ENCODE measurements around the gene SPTBN5. TPM values are rescaled to one million over a fixed set of nuclear protein-coding genes. Genes with fewer than 3 reads are reported as not detected.

Gene SPTBN5
- total RNA-seq, 2 experiments from 2014 or later, result 0.16 to 0.21 TPM

DNA sequence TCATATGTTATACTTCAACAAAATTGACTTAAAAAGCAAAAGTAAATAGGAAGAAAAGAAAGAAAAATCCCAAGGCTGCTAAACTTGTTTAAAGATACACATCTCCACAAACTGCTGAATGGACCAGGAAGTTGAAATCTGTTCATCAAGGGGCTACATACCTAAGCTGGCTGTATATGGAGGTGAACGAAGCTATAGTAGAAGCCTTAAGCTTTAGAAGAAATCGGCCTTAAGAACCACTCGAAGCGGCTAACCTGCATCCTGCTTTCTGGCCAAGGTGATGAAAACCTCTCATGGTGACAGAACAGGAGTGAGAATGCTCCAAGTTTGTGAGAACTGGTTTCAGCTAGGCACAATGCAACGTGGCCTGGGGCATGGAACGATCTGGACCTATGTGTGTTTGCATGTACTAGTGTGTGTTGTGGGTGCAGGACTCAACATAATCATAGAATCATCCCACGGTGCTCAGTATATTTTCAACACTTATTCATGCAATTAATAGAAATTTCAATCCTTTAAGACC, 31.3 kb upstream of the SPTBN5 start:
- no peak overlapping the region for H3K4me3 Mint-ChIP-seq
- H3K4me1 Mint-ChIP-seq (ENCODE audit: low read depth), result peaks cover 24% of the 10 kb centered on the region
- H3K27ac Mint-ChIP-seq, result no peak overlapping the region
- no peak for ATAC-seq
- no peaks in the 10 kb centered on the region for H3K27me3 Mint-ChIP-seq (ENCODE audit: low read depth)
- H3K9me3 Mint-ChIP-seq (ENCODE audit: insufficient read depth), result no peaks in the 10 kb centered on the region
- CTCF ChIA-PET, result interaction anchor here (0.7 to 1.7 kb wide), 4 partner anchors 10 to 229 kb away, joined by 3 to 6 read pairs (median 3); no protein-coding TSS in a partner anchor
- H3K36me3 Mint-ChIP-seq (ENCODE audit: low read depth), result peaks cover 2% of the 10 kb centered on the region
- no peak for DNase-seq
- POLR2A ChIA-PET, result no interaction called here

DNA sequence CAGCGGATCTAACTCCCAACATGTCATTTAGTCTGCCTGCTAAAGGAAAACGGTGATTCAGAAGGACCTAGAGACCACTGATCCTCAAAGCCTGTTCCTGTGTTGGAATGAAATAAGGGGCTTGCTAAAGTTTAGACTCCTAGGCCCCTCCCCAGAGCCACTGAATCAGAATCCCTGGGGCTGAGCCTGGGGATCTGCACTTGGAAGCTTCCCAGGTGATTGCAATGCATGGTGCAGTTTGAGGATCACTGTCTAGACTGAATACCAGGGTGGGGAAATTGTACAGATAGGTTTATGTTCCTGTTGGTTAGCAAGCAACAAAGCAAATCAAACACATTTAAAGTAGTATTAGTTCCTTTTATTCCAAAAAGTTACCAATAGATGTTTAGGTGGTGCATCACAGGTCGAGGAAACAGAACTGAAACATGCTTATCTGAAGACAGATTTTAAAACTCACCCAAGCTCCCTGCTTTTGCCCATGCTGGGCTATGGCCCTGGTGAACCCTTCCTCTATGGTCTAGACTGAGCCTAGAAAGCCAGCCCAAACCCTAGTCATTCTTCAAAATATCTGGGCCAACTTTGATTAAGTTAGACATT, 29.6 kb upstream of the SPTBN5 start:
- no peak overlapping the region for H3K27ac Mint-ChIP-seq
- no peak overlapping the region for H3K4me3 Mint-ChIP-seq
- no peaks in the 10 kb centered on the region for H3K27me3 Mint-ChIP-seq (ENCODE audit: low read depth)
- ATAC-seq (no peak), DNase-seq (no peak)
- POLR2A ChIA-PET, result interaction anchor here (0.7 kb wide), 1 partner anchor 21 kb away, joined by 3 read pairs; no protein-coding TSS in a partner anchor
- H3K36me3 Mint-ChIP-seq (ENCODE audit: low read depth), result peaks cover 2% of the 10 kb centered on the region
- CTCF ChIA-PET, result interaction anchor here (0.7 to 2.4 kb wide), 2 partner anchors 19 to 49 kb away, joined by 3 to 9 read pairs; partner anchors contain the start of gene EHD4
- peaks cover 22% of the 10 kb centered on the region for H3K4me1 Mint-ChIP-seq (ENCODE audit: low read depth)
- H3K9me3 Mint-ChIP-seq (ENCODE audit: insufficient read depth), result no peaks in the 10 kb centered on the region

DNA sequence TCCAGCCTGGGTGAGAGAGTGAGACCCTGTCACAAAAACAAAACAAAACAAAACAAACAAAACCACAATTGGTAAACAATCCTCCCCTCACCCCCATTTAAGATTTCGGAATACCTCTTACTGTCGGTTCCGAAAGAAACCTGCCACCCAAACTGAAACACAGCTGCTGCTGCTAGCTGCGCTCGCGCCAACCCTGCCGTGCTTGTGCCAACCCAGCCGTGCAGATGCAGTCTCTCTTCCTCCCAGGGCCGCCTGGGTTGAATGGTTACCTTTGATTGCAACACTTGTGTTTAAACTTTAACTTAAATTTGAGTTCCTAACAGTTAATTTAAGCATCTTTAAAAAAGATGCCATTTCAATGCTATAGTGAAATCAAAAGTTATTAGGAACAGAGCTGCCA, 28.5 kb upstream of the SPTBN5 start:
- POLR2A ChIA-PET, result no interaction called here
- no peaks in the 10 kb centered on the region for H3K27me3 Mint-ChIP-seq (ENCODE audit: low read depth)
- no peak overlapping the region for H3K27ac Mint-ChIP-seq
- ATAC-seq, result no peak
- no peak overlapping the region for H3K4me3 Mint-ChIP-seq
- no peaks in the 10 kb centered on the region for H3K9me3 Mint-ChIP-seq (ENCODE audit: insufficient read depth)
- H3K36me3 Mint-ChIP-seq (ENCODE audit: low read depth), result peaks cover 4% of the 10 kb centered on the region
- DNase-seq, result no peak
- peaks cover 26% of the 10 kb centered on the region for H3K4me1 Mint-ChIP-seq (ENCODE audit: low read depth)
- CTCF ChIA-PET, result interaction anchor here (1.0 to 2.4 kb wide), 4 partner anchors 15 to 148 kb away, joined by 3 to 9 read pairs (median 4); partner anchors contain the start of gene MAPKBP1

DNA sequence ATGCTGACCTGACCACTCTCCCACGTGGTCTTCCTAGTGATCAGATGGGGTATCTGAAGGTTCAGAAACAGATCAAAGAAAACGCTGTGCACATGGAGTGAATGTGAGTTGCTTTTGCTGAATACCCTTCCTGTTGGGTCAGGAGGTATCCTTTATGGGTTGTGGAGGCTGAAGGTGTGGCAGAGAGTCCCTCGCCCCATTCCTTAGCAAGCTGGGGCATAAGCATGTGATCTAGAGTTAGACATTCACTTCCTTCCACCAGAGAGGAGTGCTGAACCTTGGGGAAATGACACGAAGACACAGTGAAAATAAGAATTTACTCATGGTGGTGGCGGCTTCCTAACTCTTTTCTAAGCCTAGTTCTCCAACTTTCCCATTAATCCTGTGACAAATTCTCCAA, 27.8 kb upstream of the SPTBN5 start:
- CTCF ChIA-PET, result interaction anchor here (1.0 to 2.4 kb wide), 3 partner anchors 17 to 148 kb away, joined by 3 to 9 read pairs (median 5); partner anchors contain the start of gene MAPKBP1
- H3K4me1 Mint-ChIP-seq (ENCODE audit: low read depth), result peaks cover 23% of the 10 kb centered on the region
- no peak for ATAC-seq
- no peaks in the 10 kb centered on the region for H3K27me3 Mint-ChIP-seq (ENCODE audit: low read depth)
- H3K36me3 Mint-ChIP-seq (ENCODE audit: low read depth), result peaks cover 4% of the 10 kb centered on the region
- POLR2A ChIA-PET, result no interaction called here
- no peaks in the 10 kb centered on the region for H3K9me3 Mint-ChIP-seq (ENCODE audit: insufficient read depth)
- no peak overlapping the region for H3K27ac Mint-ChIP-seq
- no peak overlapping the region for H3K4me3 Mint-ChIP-seq
- DNase-seq, result no peak

DNA sequence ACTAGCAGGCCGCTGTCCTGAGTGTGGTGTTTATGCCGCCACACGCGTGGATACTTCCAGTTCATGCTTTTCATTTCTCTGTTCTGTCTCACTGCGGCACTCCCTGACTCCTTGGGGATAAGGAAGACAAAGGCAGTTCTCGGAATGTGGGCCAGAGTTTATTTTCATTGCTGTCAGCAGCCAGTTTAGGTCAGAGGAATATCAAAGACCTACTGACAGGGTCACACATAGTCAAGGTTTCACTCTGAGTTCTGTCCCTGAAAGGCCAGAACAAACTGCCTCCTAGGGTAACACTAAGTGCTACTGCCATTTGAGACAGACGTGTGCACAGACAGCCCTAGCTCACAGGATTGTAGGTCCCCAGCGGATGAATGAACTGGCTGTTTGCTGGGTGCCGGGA, 27.3 kb upstream of the SPTBN5 start:
- DNase-seq (no peak), ATAC-seq (no peak)
- H3K4me3 Mint-ChIP-seq, result no peak overlapping the region
- peaks cover 23% of the 10 kb centered on the region for H3K4me1 Mint-ChIP-seq (ENCODE audit: low read depth)
- ChIA-PET CTCF (interaction anchor here (0.9 kb wide), 1 partner anchor 16 kb away, joined by 3 read pairs; no protein-coding TSS in a partner anchor), POLR2A (no interaction called here)
- H3K36me3 Mint-ChIP-seq (ENCODE audit: low read depth), result peaks cover 4% of the 10 kb centered on the region
- no peak overlapping the region for H3K27ac Mint-ChIP-seq
- no peaks in the 10 kb centered on the region for H3K9me3 Mint-ChIP-seq (ENCODE audit: insufficient read depth)
- no peaks in the 10 kb centered on the region for H3K27me3 Mint-ChIP-seq (ENCODE audit: low read depth)

DNA sequence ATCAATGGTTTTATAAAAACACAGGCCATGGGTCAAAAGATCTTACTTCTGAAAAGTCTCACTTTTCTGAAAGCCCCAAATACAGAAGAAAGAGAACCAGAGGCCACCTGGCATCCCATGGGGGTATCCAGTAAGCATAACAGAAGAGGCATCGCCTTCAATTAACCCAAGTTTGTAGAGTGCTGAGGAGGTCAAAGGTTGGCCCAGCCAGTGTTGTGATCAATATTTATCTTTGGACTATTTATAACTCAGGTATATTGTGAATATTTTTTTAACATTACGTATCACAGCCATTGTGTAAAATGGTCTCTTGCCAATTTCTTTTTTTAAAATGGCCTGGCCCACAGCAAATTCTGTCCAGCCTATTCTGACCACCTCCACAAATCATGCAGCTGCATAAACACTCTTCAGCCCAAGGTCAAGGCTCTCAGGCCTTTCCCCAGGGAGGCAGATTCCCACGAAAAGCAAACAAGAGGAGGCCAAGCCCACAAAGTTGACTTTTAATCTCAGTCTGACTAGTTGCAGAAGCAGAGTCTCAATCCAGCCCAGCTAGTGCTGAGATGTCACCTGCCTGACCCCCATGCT, 26.2 kb upstream of the SPTBN5 start:
- H3K36me3 Mint-ChIP-seq (ENCODE audit: low read depth), result peaks cover 4% of the 10 kb centered on the region
- H3K4me1 Mint-ChIP-seq (ENCODE audit: low read depth), result peaks cover 25% of the 10 kb centered on the region
- no peaks in the 10 kb centered on the region for H3K27me3 Mint-ChIP-seq (ENCODE audit: low read depth)
- no peak for ATAC-seq
- ChIA-PET POLR2A (no interaction called here), CTCF (interaction anchor here (0.9 kb wide), 1 partner anchor 15 kb away, joined by 3 read pairs; no protein-coding TSS in a partner anchor)
- H3K27ac Mint-ChIP-seq, result no peak overlapping the region
- DNase-seq, result no peak
- H3K4me3 Mint-ChIP-seq, result no peak overlapping the region
- no peaks in the 10 kb centered on the region for H3K9me3 Mint-ChIP-seq (ENCODE audit: insufficient read depth)

DNA sequence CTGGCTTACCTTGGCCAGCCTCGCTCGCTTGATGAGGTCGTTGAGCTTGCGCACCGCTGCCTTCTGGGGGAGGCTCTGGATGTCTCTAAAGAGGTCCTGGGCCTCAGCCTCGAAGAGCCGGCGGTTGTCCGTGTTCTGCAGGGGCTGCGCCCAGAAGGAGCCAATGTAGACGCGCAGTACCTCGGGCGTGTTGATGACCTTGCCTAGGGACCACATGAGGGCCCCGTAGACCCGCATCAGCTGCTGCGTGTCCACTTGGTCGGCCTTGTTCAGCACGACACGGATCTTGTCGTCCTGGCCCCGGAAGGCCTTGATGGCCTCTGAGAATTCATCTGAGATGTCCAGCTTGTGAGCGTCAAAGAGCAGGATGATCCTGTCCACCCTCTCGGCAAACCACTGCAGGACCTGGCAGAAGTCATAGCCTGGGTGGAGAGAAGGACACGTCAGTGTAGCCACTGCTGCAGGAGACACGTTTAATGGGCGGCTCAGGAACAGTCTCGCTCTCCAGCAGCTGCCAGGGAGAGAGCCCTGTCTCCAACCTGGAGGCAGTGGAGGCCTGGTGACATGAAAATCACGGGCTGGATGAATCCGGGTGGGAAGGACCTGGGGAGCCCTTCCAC, 25.5 kb upstream of the SPTBN5 start:
- no peaks in the 10 kb centered on the region for H3K27me3 Mint-ChIP-seq (ENCODE audit: low read depth)
- POLR2A ChIA-PET, result no interaction called here
- no peak overlapping the region for H3K4me3 Mint-ChIP-seq

DNA sequence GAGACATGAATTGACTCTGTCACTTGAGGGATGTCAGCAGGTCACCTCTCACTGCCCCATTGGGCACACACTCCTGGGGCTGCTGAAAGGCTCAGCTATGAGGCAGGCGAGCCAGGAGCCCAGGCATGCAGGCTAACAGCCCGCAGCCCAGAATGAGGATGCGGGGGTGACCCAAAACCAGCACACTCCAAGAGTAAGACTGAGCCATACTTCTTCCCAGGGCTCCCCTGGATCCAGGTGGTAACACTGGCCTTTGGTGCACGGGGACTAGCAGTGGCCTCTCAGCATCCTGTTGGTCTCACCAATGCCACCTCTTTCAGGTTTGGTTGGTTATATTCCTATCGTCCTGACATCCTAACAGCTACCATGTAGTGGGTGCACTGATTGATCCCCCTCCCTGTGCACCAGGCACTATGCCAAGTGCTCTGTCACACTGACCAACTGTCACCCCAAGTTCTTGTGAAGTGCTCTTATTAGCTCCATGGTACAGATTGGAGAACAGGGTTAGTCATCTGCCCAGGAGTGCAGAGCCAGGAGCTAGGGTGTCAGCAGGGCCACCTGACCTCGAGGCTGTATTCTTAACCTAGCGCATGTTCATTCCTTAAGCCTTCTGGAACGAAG, 24.8 kb upstream of the SPTBN5 start:
- peaks cover 21% of the 10 kb centered on the region for H3K4me1 Mint-ChIP-seq (ENCODE audit: low read depth)
- H3K27ac Mint-ChIP-seq, result no peak overlapping the region
- ATAC-seq (no peak), DNase-seq (no peak)
- peaks cover 4% of the 10 kb centered on the region for H3K36me3 Mint-ChIP-seq (ENCODE audit: low read depth)
- H3K4me3 Mint-ChIP-seq, result no peak overlapping the region
- no peaks in the 10 kb centered on the region for H3K27me3 Mint-ChIP-seq (ENCODE audit: low read depth)
- CTCF ChIA-PET, result no interaction called here
- POLR2A ChIA-PET, result no interaction called here
- no peaks in the 10 kb centered on the region for H3K9me3 Mint-ChIP-seq (ENCODE audit: insufficient read depth)

More for the DNA sequence above, 25.5 kb upstream of the SPTBN5 start:
- no peak overlapping the region for H3K27ac Mint-ChIP-seq
- peaks cover 24% of the 10 kb centered on the region for H3K4me1 Mint-ChIP-seq (ENCODE audit: low read depth)
- H3K9me3 Mint-ChIP-seq (ENCODE audit: insufficient read depth), result no peaks in the 10 kb centered on the region
- peaks cover 4% of the 10 kb centered on the region for H3K36me3 Mint-ChIP-seq (ENCODE audit: low read depth)
- CTCF ChIA-PET, result no interaction called here
- ATAC-seq (no peak), DNase-seq (no peak)

DNA sequence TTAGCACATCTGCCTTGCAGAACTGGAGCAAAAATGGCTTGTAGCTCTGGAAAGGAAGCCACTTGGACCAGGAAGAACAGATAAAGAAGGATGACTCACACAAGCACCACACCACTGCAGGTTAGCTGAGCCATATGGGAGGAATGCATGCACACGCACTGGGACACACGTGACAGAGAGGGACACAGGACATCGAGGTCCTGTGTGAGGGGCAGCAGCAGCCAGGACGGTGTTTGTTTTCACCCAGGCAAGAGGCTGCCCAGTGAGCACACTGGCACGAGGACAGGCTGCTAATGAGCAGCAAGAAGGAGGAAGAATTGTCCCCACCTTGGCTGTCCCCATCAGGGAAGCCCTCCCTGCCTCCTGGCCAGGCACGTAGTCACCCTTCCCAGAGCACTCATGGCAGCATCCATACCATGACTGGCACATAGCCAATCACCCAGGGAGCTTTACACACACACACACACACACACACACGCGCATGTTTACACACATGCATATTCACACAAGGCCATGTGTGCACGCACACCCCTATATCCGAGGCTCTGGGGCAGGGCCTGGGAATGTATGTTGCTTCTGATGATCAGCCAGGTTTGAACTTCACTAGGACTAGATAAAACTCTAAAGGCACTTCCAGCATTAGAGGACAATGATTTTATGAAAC, 24.0 kb upstream of the SPTBN5 start:
- no peak overlapping the region for H3K27ac Mint-ChIP-seq
- H3K36me3 Mint-ChIP-seq (ENCODE audit: low read depth), result peaks cover 4% of the 10 kb centered on the region
- ChIA-PET CTCF (no interaction called here), POLR2A (no interaction called here)
- H3K9me3 Mint-ChIP-seq (ENCODE audit: insufficient read depth), result no peaks in the 10 kb centered on the region
- peaks cover 21% of the 10 kb centered on the region for H3K4me1 Mint-ChIP-seq (ENCODE audit: low read depth)
- no peak for ATAC-seq
- no peak overlapping the region for H3K4me3 Mint-ChIP-seq
- no peaks in the 10 kb centered on the region for H3K27me3 Mint-ChIP-seq (ENCODE audit: low read depth)
- no peak for DNase-seq

DNA sequence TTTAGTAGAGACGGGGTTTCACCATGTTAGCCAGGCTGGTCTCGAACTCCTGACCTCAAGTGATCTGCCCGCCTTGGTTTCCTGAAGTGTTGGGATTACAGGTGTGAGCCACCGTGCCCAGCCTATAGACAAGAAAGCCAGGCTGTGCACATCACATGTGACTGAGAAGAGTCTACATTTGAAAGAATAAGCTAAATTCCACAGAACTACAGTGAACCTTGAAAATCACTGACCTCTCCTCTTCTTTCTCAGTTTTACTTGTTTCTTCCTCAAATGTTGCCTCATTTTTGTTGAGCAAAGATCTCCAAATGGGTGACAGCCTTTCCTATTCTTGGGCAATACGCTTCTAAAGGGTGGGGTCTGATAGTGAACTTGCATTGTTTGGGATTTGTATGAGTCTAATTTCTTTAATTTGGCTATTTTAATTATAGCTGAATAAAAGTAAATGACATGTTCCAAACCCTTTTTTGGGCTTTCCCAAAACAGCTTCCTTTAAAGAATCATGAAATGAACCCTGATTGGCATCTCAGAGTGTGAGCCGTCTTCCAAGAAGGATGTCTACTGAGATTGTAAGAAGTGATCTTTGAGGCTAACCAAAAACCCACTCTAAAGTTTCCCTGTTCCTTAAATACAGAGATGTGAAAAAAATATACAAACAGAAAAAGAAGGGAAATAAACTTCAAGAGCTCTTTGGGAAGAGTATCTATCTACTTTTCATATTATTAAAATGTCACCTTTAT, 21.6 kb upstream of the SPTBN5 start:
- CTCF ChIA-PET, result interaction anchor here (0.9 to 2.3 kb wide), 7 partner anchors 9 to 219 kb away, joined by 3 to 18 read pairs (median 4); no protein-coding TSS in a partner anchor
- no peaks in the 10 kb centered on the region for H3K27me3 Mint-ChIP-seq (ENCODE audit: low read depth)
- ATAC-seq, result no peak

DNA sequence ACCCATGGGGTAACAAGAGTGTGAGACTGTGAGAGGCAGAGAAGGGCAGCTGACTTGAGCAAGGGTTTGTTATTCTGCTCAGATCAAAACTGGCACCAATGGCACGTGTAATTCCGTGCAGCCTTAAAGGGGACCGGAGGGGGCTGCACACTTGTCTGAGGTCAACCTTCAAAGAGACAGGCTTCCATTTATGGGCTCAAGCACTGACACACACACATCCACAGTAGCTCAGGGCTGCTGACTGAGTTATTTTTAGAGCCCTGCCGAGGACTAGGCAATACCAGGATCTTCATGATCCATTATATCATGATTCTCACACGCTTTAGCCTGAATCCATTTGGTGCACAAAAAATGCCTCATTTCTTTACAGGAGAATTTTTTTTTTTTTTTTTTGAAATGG, 20.6 kb upstream of the SPTBN5 start:
- CTCF ChIA-PET, result interaction anchor here (0.6 to 1.0 kb wide), 2 partner anchors 10 to 147 kb away, joined by 3 read pairs; no protein-coding TSS in a partner anchor

More for the DNA sequence above, 21.6 kb upstream of the SPTBN5 start:
- DNase-seq, result no peak
- H3K36me3 Mint-ChIP-seq (ENCODE audit: low read depth), result peaks cover 2% of the 10 kb centered on the region
- H3K4me1 Mint-ChIP-seq (ENCODE audit: low read depth), result peaks cover 21% of the 10 kb centered on the region
- no peaks in the 10 kb centered on the region for H3K9me3 Mint-ChIP-seq (ENCODE audit: insufficient read depth)
- no peak overlapping the region for H3K4me3 Mint-ChIP-seq
- no peak overlapping the region for H3K27ac Mint-ChIP-seq
- POLR2A ChIA-PET, result no interaction called here

More for the DNA sequence above, 20.6 kb upstream of the SPTBN5 start:
- H3K27ac Mint-ChIP-seq, result no peak overlapping the region
- ATAC-seq (no peak), DNase-seq (no peak)
- peaks cover 21% of the 10 kb centered on the region for H3K4me1 Mint-ChIP-seq (ENCODE audit: low read depth)
- H3K9me3 Mint-ChIP-seq (ENCODE audit: insufficient read depth), result no peaks in the 10 kb centered on the region
- H3K36me3 Mint-ChIP-seq (ENCODE audit: low read depth), result peaks cover 5% of the 10 kb centered on the region
- POLR2A ChIA-PET, result interaction anchor here (0.6 to 0.9 kb wide), 2 partner anchors 9 to 131 kb away, joined by 3 read pairs; no protein-coding TSS in a partner anchor
- no peak overlapping the region for H3K4me3 Mint-ChIP-seq
- no peaks in the 10 kb centered on the region for H3K27me3 Mint-ChIP-seq (ENCODE audit: low read depth)

All from activated CD8-positive, alpha-beta T cell treated with anti-CD3 and anti-CD28 coated beads, Interleukin-2, amount 10 ng/mL, durations not matched to agents 7 days and 5 days (primary cell).